ENCODE results near the gene DYDC1.
"Not testable (repeated sequence)": the region's sequence is repeated elsewhere in the genome, so short reads cannot be mapped to it uniquely, and the experiment has no call there.

Gene DYDC1

GRCh38 chr10:80333983-80334382 lies 22.6 kb downstream of the DYDC1 start:
- DNase-seq = peak; percentile 12

GRCh38 chr10:80324891-80325364 lies 31.6 kb downstream of the DYDC1 start:
- DNase-seq = no peak

GRCh38 chr10:80324086-80324485 lies 32.5 kb downstream of the DYDC1 start:
- no peak for DNase-seq

GRCh38 chr10:80323311-80323710 lies 33.2 kb downstream of the DYDC1 start:
- DNase-seq = no peak

DNA sequence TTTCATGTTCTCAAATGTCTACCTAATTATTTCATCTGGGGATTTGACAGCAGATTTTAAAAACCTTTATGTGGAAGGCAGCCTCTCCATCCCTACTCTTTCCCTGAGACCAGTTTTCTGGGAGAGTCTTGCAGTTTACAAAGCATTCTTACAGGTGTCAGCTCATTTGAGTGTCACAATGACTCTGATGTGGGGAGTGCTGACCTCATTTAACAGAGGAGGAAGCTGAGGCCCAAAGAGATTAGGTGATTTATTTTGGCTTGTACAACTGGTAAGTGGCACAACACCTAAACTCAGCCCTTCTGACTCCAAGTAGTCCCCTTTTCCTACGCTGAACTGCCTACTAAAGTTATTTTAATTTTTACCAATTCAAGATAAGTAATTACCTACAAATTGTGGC lies 33.8 kb downstream of the DYDC1 start:
- DNase-seq = no peak

- DNase-seq = no peak
Measured at GRCh38 chr10:80322158-80322557, 34.4 kb downstream of the DYDC1 start.

DNA sequence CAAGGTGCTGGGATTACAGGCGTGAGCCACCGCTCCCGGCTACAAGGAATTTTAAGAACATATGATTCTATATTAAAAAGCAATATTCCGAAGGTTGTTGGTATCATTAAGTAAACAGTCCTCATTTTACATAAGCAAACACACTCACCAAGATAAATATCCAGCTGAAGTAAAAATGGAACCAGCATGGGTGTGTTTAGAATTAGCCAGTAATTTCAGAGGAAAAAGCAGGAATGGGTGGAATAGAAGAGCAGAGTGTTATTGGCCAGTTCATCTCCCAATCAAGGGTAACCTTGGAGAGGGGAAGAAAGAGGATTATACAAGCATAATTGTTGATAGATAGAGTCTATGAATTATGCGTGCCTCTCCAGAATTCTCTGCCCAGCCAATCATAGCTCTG lies 35.4 kb downstream of the DYDC1 start:
- DNase-seq = no peak

DNA sequence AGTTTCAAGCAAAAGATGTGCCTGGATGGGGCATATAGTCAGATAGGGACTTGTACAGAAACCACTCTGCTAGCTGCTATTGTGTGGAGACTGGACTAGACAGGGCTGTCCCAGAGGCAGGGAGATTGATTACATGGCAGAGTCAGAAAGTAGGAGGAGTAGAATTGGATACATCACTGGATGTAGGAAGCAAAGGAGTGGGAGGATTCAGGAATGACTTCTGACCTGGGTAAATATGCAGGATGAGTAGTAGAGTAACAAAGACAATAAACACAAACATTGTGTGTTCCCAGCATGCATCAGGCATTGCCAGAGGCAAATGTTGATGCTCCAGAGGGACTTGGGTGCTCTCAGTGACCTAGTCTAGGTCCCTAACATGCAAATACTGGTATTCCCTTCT lies 36.2 kb downstream of the DYDC1 start:
- DNase-seq = no peak

GRCh38 chr10:80319725-80320290 lies 36.7 kb downstream of the DYDC1 start:
- no peak for DNase-seq

- no peak for DNase-seq
Measured at GRCh38 chr10:80319318-80319717, 37.2 kb downstream of the DYDC1 start.

GRCh38 chr10:80318742-80319141 lies 37.8 kb downstream of the DYDC1 start:
- DNase-seq = no peak

DNA sequence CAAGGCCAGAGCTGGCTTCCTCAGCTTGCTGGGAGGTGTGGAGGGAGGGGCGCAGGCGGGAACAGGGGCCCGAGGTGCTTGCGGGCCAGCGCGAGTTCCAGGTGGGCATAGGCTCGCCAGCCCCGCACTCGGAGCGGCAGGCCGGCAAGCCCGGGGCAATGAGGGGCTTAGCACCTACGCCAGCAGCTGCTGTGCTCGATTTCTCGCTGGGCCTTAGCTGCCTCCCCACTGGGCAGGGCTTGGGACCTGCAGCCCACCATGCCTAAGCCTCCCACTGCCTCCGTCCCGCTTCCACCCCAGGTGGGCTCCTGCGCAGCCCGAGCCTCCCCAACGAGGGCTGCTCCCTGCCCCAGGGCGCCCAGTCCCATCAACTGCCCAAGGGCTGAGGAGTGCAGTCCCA lies 41.2 kb downstream of the DYDC1 start:
- DNase-seq = no peak

DNA sequence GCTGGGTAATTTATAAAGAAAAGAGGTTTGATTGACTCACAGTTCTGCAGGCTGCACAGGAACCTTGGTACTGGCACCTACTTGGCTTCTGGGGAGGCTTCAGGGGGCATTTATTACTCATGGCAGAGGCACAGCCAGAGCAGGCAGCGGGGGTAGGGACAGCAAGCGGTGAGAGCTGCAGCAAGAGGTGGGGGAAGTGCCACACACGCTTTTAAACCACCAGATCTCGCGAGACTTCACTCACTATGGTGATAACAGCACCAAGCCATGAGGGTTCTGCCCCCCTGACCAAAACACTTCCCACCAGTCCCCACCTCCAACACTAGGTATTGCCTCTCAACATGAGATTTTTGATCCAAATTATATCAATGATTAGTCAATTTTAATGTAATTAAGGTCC lies 43.0 kb downstream of the DYDC1 start:
- DNase-seq = no peak

- DNase-seq = not testable (repeated sequence)
Measured at GRCh38 chr10:80305989-80306388, 50.6 kb downstream of the DYDC1 start.

DNA sequence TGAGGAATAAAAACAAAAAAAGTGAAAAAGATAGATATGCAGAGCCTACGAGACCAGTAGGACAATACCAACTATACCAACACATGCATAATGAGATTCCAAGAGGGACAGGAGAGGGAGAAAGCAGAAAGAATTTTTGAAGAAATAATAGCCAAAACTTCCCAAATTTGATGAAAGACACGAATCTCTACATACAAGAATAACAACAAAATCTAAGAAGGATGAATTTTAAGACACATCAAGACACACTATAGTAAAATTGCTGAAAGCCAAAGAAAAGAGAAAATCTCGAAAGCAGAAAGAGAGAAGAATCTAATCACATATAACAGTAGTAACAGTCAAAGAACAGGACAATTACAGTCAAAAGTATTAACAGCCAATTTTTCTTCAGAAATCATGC lies 59.6 kb downstream of the DYDC1 start:
- DNase-seq = no peak

- DNase-seq = no peak
Measured at GRCh38 chr10:80292607-80293239, 63.8 kb downstream of the DYDC1 start.

DNA sequence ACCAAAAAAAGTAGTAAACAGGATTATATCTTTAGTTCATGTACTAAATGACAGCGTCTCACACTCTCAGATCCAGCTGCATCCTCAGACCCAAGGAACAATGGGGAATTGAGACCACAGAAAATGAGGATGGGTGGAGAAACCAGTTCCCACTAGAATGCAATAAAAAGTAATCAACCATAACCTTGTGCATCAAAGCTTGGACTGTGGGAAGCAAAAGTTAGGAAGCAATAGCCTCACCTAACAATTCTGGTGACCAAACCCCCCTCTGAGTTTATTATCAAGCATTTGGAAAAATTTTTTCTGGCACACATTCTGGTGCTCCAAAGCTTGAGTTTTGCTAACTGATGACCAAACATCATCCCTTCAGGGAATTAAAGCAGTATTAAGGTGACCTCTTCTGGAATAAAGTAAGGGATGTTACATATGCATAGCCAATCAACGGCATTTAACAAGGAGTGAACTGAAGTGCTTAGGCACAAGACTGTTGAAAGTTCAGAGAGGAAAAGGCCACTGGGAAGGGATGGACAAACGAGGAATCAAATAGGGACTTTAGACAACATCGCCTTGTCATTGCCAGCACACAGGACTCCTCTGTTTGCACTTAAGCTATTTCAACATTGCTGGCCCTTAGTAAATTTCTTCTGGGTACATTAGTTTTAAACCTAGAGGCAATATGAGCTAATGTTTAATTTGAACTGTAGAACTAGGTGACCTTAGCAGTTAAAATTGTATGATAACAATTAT lies 65.9 kb downstream of the DYDC1 start:
- no peak for DNase-seq

GRCh38 chr10:80289451-80290287 lies 66.9 kb downstream of the DYDC1 start, which contains the start of gene MAT1A:
TSS of gene MAT1A (minus strand) at chr10:80289658. CDS start at chr10:80289423, 235 bp downstream.
- no peak for DNase-seq

GRCh38 chr10:80288849-80289248 lies 67.7 kb downstream of the DYDC1 start:
- DNase-seq = no peak

Data from T1000 (cell line).